GM12878 (cell line): ENCODE data around the gene SEC24D. TPM values are rescaled to one million over a fixed set of nuclear protein-coding genes. Genes with fewer than 3 reads are reported as not detected.
"Not testable (repeated sequence)": the region's sequence is repeated elsewhere in the genome, so short reads cannot be mapped to it uniquely, and the experiment has no call there.

Source experiments
- ATAC-seq: fragments of 200-7000 bp; cut with Tn5 transposase; 3 replicates; pipeline ENCODE4 v1.9.1; 2020; ENCODE audit warnings: mild to moderate bottlenecking, moderate library complexity
- BruUV-seq: library from RNA; stranded (reverse); fragments of 400-500 nt; replicated peaks from 2 replicates; lab custom pipeline; 2021; lab: Mats Ljungman, UMichigan
- CTCF ChIA-PET: fragments of 300-600 bp; sonication (Branson Sonifier 250); formaldehyde crosslinking; extraction: SDS; loops from one replicate; lab custom pipeline; 2021; ENCODE audit warnings: inconsistent platforms; lab: Yijun Ruan, JAX
- POLR2A ChIA-PET: fragments of 350-600 bp; formaldehyde crosslinking; extraction: SDS; loops from one replicate; lab custom pipeline; 2021; ENCODE audit warnings: inconsistent platforms; lab: Charles Lee
- RAD21 ChIA-PET: fragments of 300-600 bp; sonication (Branson Sonifier 250); formaldehyde crosslinking; loops from one replicate; lab custom pipeline; 2023; ENCODE audit warnings: antibody characterized with exemption; ENCODE audit not compliant: unreplicated experiment; lab: Charles Lee
- SMC1A ChIA-PET: fragments of 300-600 bp; sonication (Branson Sonifier 250); formaldehyde crosslinking; loops from one replicate; lab custom pipeline; 2023; ENCODE audit not compliant: unreplicated experiment, uncharacterized antibody; lab: Charles Lee
- DNase-seq: peaks from one replicate; pipeline ENCODE4 v3.0.0-alpha.2; 2011; ENCODE audit warnings: low read depth, low spot score
- FAIRE-seq: peaks from 3 replicates; lab custom pipeline; 2011; peaks lifted over from hg19 to GRCh38; lab: Jason Lieb, UNC
- H2AFZ ChIP-seq: 2 replicates; pipeline ENCODE4 v1.6.0; 2011; ENCODE audit warnings: low read depth, low read length, control low read depth; ENCODE audit not compliant: control insufficient read depth
- H3K27ac ChIP-seq: 2 replicates; pipeline ENCODE4 v1.5.1; 2011; ENCODE audit warnings: control low read depth; ENCODE audit not compliant: control insufficient read depth, insufficient read depth
- H3K27me3 ChIP-seq, 2 experiments: replicated peaks in 1 of 2; 2 replicates each; pipeline versions ENCODE4 v1.6.0 to v1.6.1; 2011; ENCODE audit warnings: low read length in 1 of 2; ENCODE audit not compliant: control insufficient read depth in 2 of 2, insufficient read depth in 2 of 2
- H3K36me3 ChIP-seq, 2 experiments: 2 replicates each; pipeline ENCODE4 v1.5.1; 2011; ENCODE audit warnings: low read length in 1 of 2; ENCODE audit not compliant: control insufficient read depth in 2 of 2, insufficient read depth in 2 of 2
- H3K4me1 ChIP-seq: 2 replicates; pipeline ENCODE4 v1.6.1; 2011; ENCODE audit warnings: mild to moderate bottlenecking, low read length, moderate library complexity, mixed read lengths; ENCODE audit not compliant: control insufficient read depth, insufficient read depth
- H3K4me2 ChIP-seq: 2 replicates; pipeline ENCODE4 v1.6.0; 2011; ENCODE audit warnings: control low read depth; ENCODE audit not compliant: control insufficient read depth, insufficient read depth
- H3K4me3 ChIP-seq: fragments of 200-600 bp; sonication (generic); 2 replicates; pipeline ENCODE4 v1.5.1; 2016
- H3K79me2 ChIP-seq: 2 replicates; pipeline ENCODE4 v1.6.0; 2011; ENCODE audit warnings: low read length; ENCODE audit not compliant: control insufficient read depth, insufficient read depth
- H3K9ac ChIP-seq: 2 replicates; pipeline ENCODE4 v1.8.0; 2011; ENCODE audit warnings: low read length, control low read depth, mixed read lengths; ENCODE audit not compliant: control insufficient read depth, insufficient read depth
- H3K9me3 ChIP-seq: replicated peaks from 3 replicates; pipeline ENCODE4 v1.5.1; 2011; ENCODE audit warnings: mild to moderate bottlenecking, low read length; ENCODE audit not compliant: control insufficient read depth, insufficient read depth
- H4K20me1 ChIP-seq: 2 replicates; pipeline ENCODE4 v1.6.0; 2011; ENCODE audit not compliant: control insufficient read depth, insufficient read depth
- CREM ChIP-seq: IDR thresholded peaks from 2 replicates; pipeline ENCODE4 v1.6.1; 2014; ENCODE audit warnings: antibody characterized with exemption, low read depth
- NBN ChIP-seq: fragments of 450-650 bp; IDR thresholded peaks from 2 replicates; pipeline ENCODE4 v1.6.1; 2016
- RCOR1 ChIP-seq: conservative IDR thresholded peaks from 2 replicates; pipeline ENCODE4 v1.6.1; 2012; ENCODE audit warnings: low read depth, low read length, improper control_type of control experiment
- SMAD1 ChIP-seq: fragments of 450-650 bp; IDR thresholded peaks from 2 replicates; pipeline ENCODE4 v1.6.1; 2018; ENCODE audit warnings: mild to moderate bottlenecking, low read depth; ENCODE audit not compliant: partially characterized antibody
- SMAD5 ChIP-seq: IDR thresholded peaks from 2 replicates; pipeline ENCODE4 v1.6.1; 2016; ENCODE audit warnings: antibody characterized with exemption, low read depth
- SPI1 ChIP-seq: IDR thresholded peaks from 2 replicates; pipeline ENCODE4 v1.6.1; 2011; ENCODE audit warnings: low read depth, mild to moderate bottlenecking, low read length, moderate library complexity, borderline replicate concordance; ENCODE audit not compliant: insufficient read depth
- STAT1 ChIP-seq: fragments of 450-650 bp; conservative IDR thresholded peaks from 2 replicates; pipeline ENCODE4 v1.6.1; 2014; ENCODE audit warnings: antibody characterized with exemption, mild to moderate bottlenecking
- TARDBP ChIP-seq: IDR thresholded peaks from 2 replicates; pipeline ENCODE4 v1.6.1; 2016; ENCODE audit warnings: borderline replicate concordance
- WGBS: methylation state at CpG from one replicate; pipeline ENCODE4 v1.1.6; 2016; ENCODE audit warnings: low lambda C conversion rate; ENCODE audit not compliant: insufficient replicate concordance, insufficient coverage; ENCODE audit errors: missing lambda C conversion rate; 5-methylcytosine and 5-hydroxymethylcytosine counted together
- in situ Hi-C: fragments of 300-500 bp; cut with MboI; formaldehyde crosslinking; loops from 9 replicates; pipeline ENCODE4 v1.14.3; 2018; ENCODE audit warnings: mixed read lengths
- intact Hi-C: fragments of 100-400 bp; cut with micrococcal nuclease; formaldehyde crosslinking; loops from one replicate; pipeline ENCODE4 v1.14.2; 2022; ENCODE audit not compliant: unreplicated experiment
- polyA plus RNA-seq, 11 experiments: library from polyadenylated mRNA; depleted of rRNA in 4 of 11; unstranded in 6 of 11; stranded (reverse) in 5 of 11; fragments of >200 nt; fragmentation: Nextera tagmentation in 4 of 11; fragmentation: Illumina TruSeq in 1 of 11; extraction: Ambion mirVana in 4 of 11; extraction: Trizol in 1 of 11; gene quantifications; 1 replicate in 1 of 11; 2 replicates in 10 of 11; pipeline versions ENCODE4 v1.2.1 to v1.2.3, GENCODE V29; 2011 to 2016; ENCODE audit warnings: inconsistent platforms in 2 of 11, missing spikeins in 2 of 11, low read depth in 1 of 11
- total RNA-seq, 4 experiments: library from RNA; depleted of rRNA in 3 of 4; stranded (reverse); fragments of >200 nt in 3 of 4; fragmentation: Illumina TruSeq in 1 of 4; extraction: Trizol in 1 of 4; gene quantifications; 2 replicates each; pipeline versions ENCODE4 v1.2.1 to v1.2.3, GENCODE V29; 2013 to 2021
- TF ChIP-seq, protein P1 (sequence below): IDR thresholded peaks from 2 replicates; pipeline ENCODE4 v1.6.1; 2011; ENCODE audit warnings: low read depth, mild to moderate bottlenecking, low read length, moderate library complexity, borderline replicate concordance; ENCODE audit errors: extremely low read depth

The SEC24D gene
- total and polyA plus RNA-seq, 10 of the 15 experiments (the other 5 are each of a cell fraction or from before 2014, with no cell fraction given): 12.8 to 61.9 (median 25.6) TPM

DNA sequence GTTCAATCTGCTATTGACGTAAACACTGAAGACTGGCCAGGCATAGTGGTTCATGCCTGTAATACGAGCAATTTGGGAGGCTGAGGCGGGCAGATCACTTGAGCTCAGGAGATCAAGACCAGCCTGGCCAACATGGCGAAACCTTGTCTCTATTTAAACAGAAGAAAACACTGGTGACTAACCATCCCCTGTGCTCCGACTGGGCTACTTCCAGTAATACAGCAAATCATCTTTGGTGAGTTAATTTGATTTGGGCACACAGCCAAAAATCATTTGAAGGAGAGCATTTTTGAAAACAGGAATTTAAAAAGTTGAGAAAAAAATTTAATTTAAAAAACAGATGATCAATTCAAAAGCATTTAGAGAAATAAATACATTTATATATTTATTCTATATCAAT lies 52.0 kb downstream of the SEC24D start:
- Histone ChIP-seq H3K36me3 (peaks cover 1 to 13% of the 10 kb centered on the region in 2 experiments; a peak in 3 of 4 replicates), H4K20me1 (no peaks in the 10 kb centered on the region), H3K4me1 (no peaks in the 10 kb centered on the region), H3K27me3 (no peaks in the 10 kb centered on the region), H3K9me3 (no peaks in the 10 kb centered on the region), H3K4me3 (no peak overlapping the region)
- no peak for FAIRE-seq
- ChIA-PET SMC1A (interaction anchor here (1.1 kb wide), 1 partner anchor 17 kb away, joined by 3 read pairs; no protein-coding TSS in a partner anchor), CTCF (interaction anchor here (0.6 to 1.5 kb wide), 2 partner anchors 9 to 13 kb away, joined by 3 to 4 read pairs; no protein-coding TSS in a partner anchor), RAD21 (no interaction called here)
- intact Hi-C loops: no loop called here
- DNase-seq: no peak
- TF ChIP-seq SMAD1 (no peak), RCOR1 (no peak), SPI1 (no peak), CREM (no peak), TARDBP (no peak), STAT1 (no peak), SMAD5 (no peak), NBN (no peak)
- TF ChIP-seq, protein P1, sequence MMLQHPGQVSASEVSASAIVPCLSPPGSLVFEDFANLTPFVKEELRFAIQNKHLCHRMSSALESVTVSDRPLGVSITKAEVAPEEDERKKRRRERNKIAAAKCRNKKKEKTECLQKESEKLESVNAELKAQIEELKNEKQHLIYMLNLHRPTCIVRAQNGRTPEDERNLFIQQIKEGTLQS: no peak
- TF ChIP-seq, all 136 proteins: peak for 0
- BruUV-seq: no TSS peak
- in situ Hi-C loops: no loop called here
- Histone ChIP-seq H3K9ac (no peak overlapping the region), H3K79me2 (no peaks in the 10 kb centered on the region), H3K27ac (no peak overlapping the region), H3K4me2 (no peak overlapping the region), H2AFZ (no peak overlapping the region)
- ATAC-seq: no peak
- POLR2A ChIA-PET: no interaction called here
- 98% methylated on average over 5 of the region's 5 CpGs for WGBS

DNA sequence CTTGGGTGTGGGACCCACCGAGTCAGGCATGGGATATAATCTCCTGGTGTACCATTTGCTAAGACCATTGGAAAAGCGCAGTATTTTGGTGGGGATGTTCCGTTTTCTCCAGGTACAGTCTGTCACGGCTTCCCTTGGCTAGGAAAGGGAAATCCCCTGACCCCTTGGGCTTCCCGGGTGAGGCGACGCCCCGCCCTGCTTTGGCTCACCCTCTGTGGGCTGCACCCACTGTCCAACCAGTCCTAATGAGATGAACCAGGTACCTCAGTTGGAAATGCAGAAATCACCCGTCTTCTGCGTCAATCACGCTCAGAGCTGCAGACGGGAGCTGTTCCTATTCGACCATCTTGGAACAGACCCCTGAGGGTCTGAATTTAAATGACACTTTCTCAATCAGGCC lies 53.0 kb downstream of the SEC24D start:
- H3K9ac ChIP-seq, H3K79me2 ChIP-seq, H4K20me1 ChIP-seq, intact Hi-C loops, RAD21 ChIA-PET, H3K27me3 ChIP-seq, POLR2A ChIA-PET, ATAC-seq, H3K4me1 ChIP-seq, H3K9me3 ChIP-seq, H3K4me3 ChIP-seq, in situ Hi-C loops, H3K4me2 ChIP-seq, H3K27ac ChIP-seq, FAIRE-seq, DNase-seq, BruUV-seq, H2AFZ ChIP-seq: not testable (repeated sequence)
- WGBS: 99% methylated on average over 13 of the region's 13 CpGs
- peaks cover 1 to 13% of the 10 kb centered on the region in 2 experiments; a peak in 3 of 4 replicates for H3K36me3 ChIP-seq
- CTCF ChIA-PET: interaction anchor here (0.6 kb wide), 1 partner anchor 12 kb away, joined by 4 read pairs; no protein-coding TSS in a partner anchor
- SMC1A ChIA-PET: interaction anchor here (0.9 kb wide), 1 partner anchor 11 kb away, joined by 3 read pairs; no protein-coding TSS in a partner anchor

DNA sequence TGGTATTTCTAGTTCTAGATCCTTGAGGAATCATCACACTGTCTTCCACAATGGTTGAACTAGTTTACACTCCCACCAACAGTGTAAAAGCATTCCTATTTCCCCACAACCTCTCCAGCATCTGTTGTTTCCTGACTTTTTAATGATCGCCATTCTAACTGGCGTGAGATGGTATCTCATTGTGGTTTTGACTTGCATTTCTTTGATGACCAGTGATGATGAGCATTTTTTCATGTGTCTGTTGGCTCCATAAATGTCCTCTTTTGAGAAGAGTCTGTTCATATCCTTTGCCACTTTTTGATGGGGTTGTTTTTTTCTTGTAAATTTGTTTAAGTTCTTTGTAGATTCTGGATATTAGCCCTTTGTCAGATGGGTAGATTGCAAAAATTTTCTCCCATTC lies 58.3 kb downstream of the SEC24D start:
- in situ Hi-C loops, H3K27me3 ChIP-seq, H4K20me1 ChIP-seq, RAD21 ChIA-PET, SMC1A ChIA-PET, H3K27ac ChIP-seq, H3K9ac ChIP-seq, H3K36me3 ChIP-seq, FAIRE-seq, ATAC-seq, H3K9me3 ChIP-seq, H3K4me2 ChIP-seq, H3K4me3 ChIP-seq, POLR2A ChIA-PET, DNase-seq, H3K4me1 ChIP-seq, H3K79me2 ChIP-seq, H2AFZ ChIP-seq: not testable (repeated sequence)
- WGBS: 95% methylated on average over 2 of the region's 2 CpGs
- CTCF ChIA-PET: interaction anchor here (9.9 kb wide), 1 partner anchor 110 kb away, joined by 121 read pairs; the partner anchor contains the start of gene SYNPO2
- intact Hi-C loops: loop anchor here (10.0 kb wide), 1 partner anchor 507 kb away; no protein-coding TSS in a partner anchor
- TSS peak; percentile 6 for BruUV-seq
